K562 (cell line): Measurements from ENCODE around the gene KRT16. TPM values are rescaled to one million over a fixed set of nuclear protein-coding genes. Genes with fewer than 3 reads are reported as not detected.

Source experiments
- ATAC-seq: fragments of 200-7000 bp; cut with Tn5 transposase; 3 replicates; pipeline ENCODE4 v1.9.1; 2020; ENCODE audit warnings: moderate library complexity
- BruUV-seq: library from RNA; stranded (reverse); fragments of 400-500 nt; replicated peaks from 2 replicates; lab custom pipeline; 2021; lab: Mats Ljungman, UMichigan
- CTCF ChIA-PET: fragments of 300-600 bp; formaldehyde crosslinking; extraction: SDS; loops from one replicate; lab custom pipeline; 2021; ENCODE audit warnings: low intra/inter-chr PET ratio; lab: Yijun Ruan, JAX
- POLR2A ChIA-PET: fragments of 300-600, 350-650 bp; sonication (Branson Sonifier 250); formaldehyde crosslinking; extraction: SDS; loops from one replicate; lab custom pipeline; 2021; ENCODE audit warnings: antibody characterized with exemption, inconsistent platforms; lab: Yijun Ruan, JAX
- DNase-seq, 4 experiments: peaks; one replicate each; pipeline versions ENCODE4 v3.0.0 to v3.0.0-alpha.2; 2011 to 2018; ENCODE audit warnings: low spot score in 3 of 4, mixed read lengths in 3 of 4; ENCODE audit errors: extremely low read depth in 1 of 4
- FAIRE-seq: peaks from 2 replicates; lab custom pipeline; 2011; peaks lifted over from hg19 to GRCh38; lab: Jason Lieb, UNC
- H2AFZ ChIP-seq: 2 replicates; pipeline ENCODE4 v1.6.0; 2011; ENCODE audit warnings: low read depth, low read length, control low read depth, inconsistent platforms
- H3K27ac ChIP-seq: fragments of 200-600 bp; 3 replicates; pipeline ENCODE4 v1.8.0; 2011; ENCODE audit warnings: low read depth, mild to moderate bottlenecking, control low read depth, inconsistent platforms, low read length, moderate library complexity, mixed read lengths; ENCODE audit errors: extremely low read depth
- H3K27me3 ChIP-seq, 2 experiments: fragments of 300-600 bp in 1 of 2; 2 replicates in 1 of 2; 3 replicates in 1 of 2; pipeline versions ENCODE4 v1.6.0 to v1.8.0; 2011; ENCODE audit warnings: inconsistent platforms in 2 of 2, low read length in 2 of 2, mild to moderate bottlenecking in 1 of 2, mixed read lengths in 1 of 2, moderate library complexity in 1 of 2; ENCODE audit not compliant: control insufficient read depth in 2 of 2, insufficient read depth in 2 of 2
- H3K36me3 ChIP-seq: fragments of 300-600 bp; 3 replicates; pipeline ENCODE4 v1.8.0; 2011; ENCODE audit warnings: mild to moderate bottlenecking, low read length, inconsistent platforms; ENCODE audit not compliant: control insufficient read depth, insufficient read depth
- H3K4me1 ChIP-seq, 2 experiments: fragments of 200-600 bp in 1 of 2; replicated peaks in 1 of 2; 2 replicates in 1 of 2; 3 replicates in 1 of 2; pipeline versions ENCODE4 v1.5.1 to v1.8.0; 2011; ENCODE audit warnings: inconsistent platforms in 2 of 2, low read length in 2 of 2, mild to moderate bottlenecking in 1 of 2, mixed read lengths in 1 of 2, moderate library complexity in 1 of 2; ENCODE audit not compliant: control insufficient read depth in 2 of 2, insufficient read depth in 2 of 2
- H3K4me2 ChIP-seq: 2 replicates; pipeline ENCODE4 v1.6.1; 2011; ENCODE audit warnings: low read length, control low read depth, inconsistent platforms, mixed read lengths; ENCODE audit not compliant: insufficient read depth
- H3K4me3 ChIP-seq: fragments of 200-600 bp; sonication (generic), shearing (Covaris generic); 2 replicates; pipeline ENCODE4 v1.5.1; 2016; ENCODE audit warnings: control low read depth, inconsistent platforms
- H3K79me2 ChIP-seq: fragments of 200-600 bp; 3 replicates; pipeline ENCODE4 v1.8.0; 2011; ENCODE audit warnings: low read length, inconsistent platforms; ENCODE audit not compliant: control insufficient read depth, insufficient read depth
- H3K9ac ChIP-seq, 2 experiments: 2 replicates each; pipeline versions ENCODE4 v1.6.0 to v1.6.1; 2011; ENCODE audit warnings: low read depth in 2 of 2, low read length in 2 of 2, control low read depth in 1 of 2, inconsistent platforms in 1 of 2, mild to moderate bottlenecking in 1 of 2, mixed read lengths in 1 of 2; ENCODE audit not compliant: insufficient read depth in 1 of 2
- H3K9me1 ChIP-seq: one replicate; pipeline ENCODE4 v1.6.0; 2011; ENCODE audit warnings: inconsistent platforms, mild to moderate bottlenecking, low read length, moderate library complexity; ENCODE audit not compliant: control insufficient read depth, insufficient read depth
- H3K9me3 ChIP-seq: replicated peaks from 2 replicates; pipeline ENCODE4 v1.5.1; 2011; ENCODE audit warnings: low read depth, low read length, inconsistent platforms; ENCODE audit not compliant: control insufficient read depth, insufficient read depth
- H4K20me1 ChIP-seq: replicated peaks from 2 replicates; pipeline ENCODE4 v1.6.1; 2011; ENCODE audit warnings: low read length, inconsistent platforms, mixed read lengths; ENCODE audit not compliant: control insufficient read depth, insufficient read depth
- HMG20B ChIP-seq: fragments of 250-450 bp; sonication (Bioruptor Pico); IDR thresholded peaks from 2 replicates; pipeline ENCODE4 v1.5.0; 2021; ENCODE audit warnings: mild to moderate bottlenecking
- TEAD4 ChIP-seq, 2 experiments: sonication (generic) in 1 of 2; formaldehyde crosslinking in 1 of 2; IDR thresholded peaks; 2 replicates each; pipeline versions ENCODE4 v1.6.1 to v1.8.0; 2012 to 2022; ENCODE audit warnings: borderline replicate concordance in 1 of 2, inconsistent platforms in 1 of 2, low read length in 1 of 2, mild to moderate bottlenecking in 1 of 2, missing genetic modification reagents in 1 of 2
- YY1 ChIP-seq, 3 experiments: IDR thresholded peaks; 2 replicates each; pipeline ENCODE4 v1.6.1; 2011; ENCODE audit warnings: low read length in 2 of 3, mild to moderate bottlenecking in 2 of 3, moderate library complexity in 2 of 3, borderline replicate concordance in 1 of 3, control low read depth in 1 of 3, low read depth in 1 of 3; ENCODE audit not compliant: insufficient read depth in 3 of 3, insufficient replicate concordance in 2 of 3, control insufficient read depth in 1 of 3, insufficient read length in 1 of 3; ENCODE audit errors: extremely low read depth in 1 of 3
- WGBS: fragments of 100-300 bp; shearing (Covaris generic); methylation state at CpG from one replicate; pipeline ENCODE4 v1.1.6; 2016; ENCODE audit warnings: low coverage, mixed read lengths; ENCODE audit not compliant: insufficient coverage; ENCODE audit errors: missing lambda C conversion rate; 5-methylcytosine and 5-hydroxymethylcytosine counted together
- in situ Hi-C: fragments of 300-500 bp; cut with MboI; formaldehyde crosslinking; loops from 4 replicates; pipeline ENCODE4 v1.15.0; 2018; ENCODE audit warnings: inconsistent platforms, mixed read lengths
- intact Hi-C: fragments of 100-400 bp; cut with micrococcal nuclease; formaldehyde crosslinking; loops from 2 replicates; pipeline ENCODE4 v1.14.2; 2022
- polyA plus RNA-seq, 8 experiments: library from polyadenylated mRNA; depleted of rRNA in 4 of 8; stranded (reverse) in 5 of 8; unstranded in 3 of 8; fragments of >200 nt; fragmentation: Nextera tagmentation in 2 of 8; fragmentation: Illumina TruSeq in 1 of 8; extraction: Ambion mirVana in 2 of 8; extraction: Trizol in 1 of 8; gene quantifications; 2 replicates each; pipeline versions ENCODE4 v1.2.1 to v1.2.3, GENCODE V29; 2011 to 2014; ENCODE audit warnings: inconsistent platforms in 1 of 8, missing spikeins in 1 of 8
- total RNA-seq, 7 experiments: library from RNA; depleted of rRNA in 6 of 7; stranded (reverse); fragments of >200 nt in 6 of 7; fragmentation: Illumina TruSeq in 2 of 7; extraction: Trizol in 2 of 7; gene quantifications; 2 replicates each; pipeline versions ENCODE4 v1.2.1 to v1.2.3, GENCODE V29; 2011 to 2021; ENCODE audit warnings: low replicate concordance in 1 of 7

Gene KRT16
- total and polyA plus RNA-seq, 9 of the 15 experiments (the other 6 are each of a cell fraction or from before 2014, with no cell fraction given), result 0.04 TPM; not detected in 8

DNA sequence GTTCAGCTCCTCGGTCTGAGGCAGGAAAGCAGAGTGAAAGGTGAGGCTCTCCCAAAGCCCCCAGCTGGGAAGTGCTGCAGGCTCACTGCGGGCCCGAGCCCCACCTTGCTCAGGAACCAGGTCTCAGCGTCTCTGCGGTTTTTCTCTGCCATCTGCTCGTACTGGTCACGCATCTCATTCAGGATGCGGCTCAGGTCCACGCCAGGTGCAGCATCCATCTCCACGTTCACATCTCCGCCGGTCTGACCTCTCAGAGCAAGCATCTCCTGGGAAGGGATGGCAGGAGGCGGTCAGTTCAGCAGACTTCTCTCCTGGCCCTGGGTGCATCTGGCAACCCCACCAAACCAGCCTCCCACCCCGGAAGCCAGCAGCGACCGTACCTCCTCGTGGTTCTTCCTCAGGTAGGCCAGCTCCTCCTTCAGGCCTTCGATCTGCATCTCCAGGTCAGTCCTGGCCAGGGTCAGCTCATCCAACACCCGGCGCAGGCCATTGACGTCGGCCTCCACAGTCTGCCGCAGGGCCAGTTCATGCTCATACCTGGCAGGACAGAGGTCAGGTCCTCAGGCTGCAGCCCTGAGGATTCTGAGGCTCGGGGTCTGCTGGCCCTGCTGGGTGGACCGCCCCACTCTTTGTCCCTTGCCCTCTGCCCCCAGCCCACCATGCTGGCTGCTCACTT, 1.5 kb downstream of the KRT16 start:
- no peaks in the 10 kb centered on the region for H3K9me1 ChIP-seq
- H3K27ac ChIP-seq, result no peak overlapping the region
- no peaks in the 10 kb centered on the region for H3K36me3 ChIP-seq
- H3K9me3 ChIP-seq, result peaks cover 3% of the 10 kb centered on the region; the same call in 1 of the 2 replicates
- H3K27me3 ChIP-seq, result peaks cover 10 to 49% of the 10 kb centered on the region in 2 experiments
- ATAC-seq (no peak), FAIRE-seq (no peak), DNase-seq (no peak)
- no peak for TF ChIP-seq YY1 (IDR thresholded peaks at IDR 0.05; ENCODE audit: borderline replicate concordance in 1 of 3, control insufficient read depth in 1 of 3, extremely low read depth in 1 of 3, insufficient read depth in 3 of 3, insufficient read length in 1 of 3, insufficient replicate concordance in 2 of 3, low read depth in 1 of 3, low read length in 2 of 3)
- no peak for TF ChIP-seq HMG20B (CRISPR knock-in tag)
- no peak for TF ChIP-seq TEAD4 (IDR thresholded peaks at IDR 0.05; ENCODE audit: low read length)
- TF ChIP-seq TEAD4 (CRISPR knock-in tag; IDR thresholded peaks at IDR 0.05; ENCODE audit: borderline replicate concordance), result no peak
- intact Hi-C loops (no loop called here), in situ Hi-C loops (no loop called here)
- H4K20me1 ChIP-seq, result no peaks in the 10 kb centered on the region
- WGBS, result 2% methylated on average over 23 of the region's 25 CpGs
- no peaks in the 10 kb centered on the region for H3K4me1 ChIP-seq
- no peak overlapping the region for H3K4me2 ChIP-seq
- no TSS peak for BruUV-seq
- ChIA-PET POLR2A (interaction anchor here (0.8 kb wide), 2 partner anchors 9 to 32 kb away, joined by 3 to 4 read pairs; no protein-coding TSS in a partner anchor), CTCF (no interaction called here)
- H3K79me2 ChIP-seq, result no peaks in the 10 kb centered on the region
- no peak overlapping the region for H3K9ac ChIP-seq
- H2AFZ ChIP-seq, result no peak overlapping the region
- H3K4me3 ChIP-seq, result no peak overlapping the region
